Limb (tissue), 2 donors: ENCODE data around the gene NUP98.

Source experiments
- DNase-seq, 2 donors: peaks; one replicate each; pipeline ENCODE4 v3.0.0-alpha.2; 2016; ENCODE audit errors: extremely low spot score in 2 of 2

Gene NUP98

DNA sequence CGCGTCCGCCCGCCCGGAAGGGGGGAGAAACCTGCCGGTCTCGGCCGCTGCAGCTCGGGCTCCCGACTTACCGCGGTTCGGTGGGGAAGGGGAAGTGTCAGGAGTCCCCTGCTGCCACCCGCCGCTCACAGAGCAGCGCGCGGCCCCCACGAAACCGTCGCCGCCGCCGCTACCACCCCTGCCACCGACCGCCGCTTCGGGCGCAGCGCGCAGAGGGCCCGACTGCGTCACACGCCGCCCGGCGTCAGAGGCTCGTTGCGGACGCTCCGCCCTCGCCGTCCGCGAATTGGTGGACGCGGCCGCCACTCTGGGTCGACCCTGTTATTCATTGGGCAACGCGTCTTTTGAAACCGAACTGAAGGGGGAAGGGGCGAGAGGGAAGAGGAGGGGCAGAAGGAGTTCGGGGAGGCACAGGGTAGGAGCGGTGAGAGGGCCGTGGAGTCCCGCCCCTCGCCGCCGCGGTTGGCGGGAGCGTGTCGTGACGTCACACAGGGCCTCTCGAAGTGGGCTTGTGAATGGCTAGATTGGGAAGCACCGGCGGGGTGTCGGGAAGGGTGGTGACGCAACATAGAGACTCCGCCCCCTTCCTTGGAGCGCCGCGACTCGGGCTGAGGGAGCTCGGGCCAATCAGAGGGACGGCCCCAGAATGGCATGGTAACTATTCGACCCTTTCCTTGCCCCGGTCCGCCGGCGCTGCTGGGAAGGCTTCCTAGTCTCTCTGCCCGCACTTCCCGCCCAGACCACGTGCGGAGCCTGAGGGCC is at the start of gene NUP98:
Gene NUP98, minus strand, starts transcription at position 226 of the 762 bp plus-strand sequence. CDS start 15,437 bp downstream, outside the sequence.
- peak; percentile 99 to 100 for DNase-seq

GRCh38 chr11:3845670-3846069 is 48.3 kb upstream of the NUP98 start:
- DNase-seq = no peak

DNA sequence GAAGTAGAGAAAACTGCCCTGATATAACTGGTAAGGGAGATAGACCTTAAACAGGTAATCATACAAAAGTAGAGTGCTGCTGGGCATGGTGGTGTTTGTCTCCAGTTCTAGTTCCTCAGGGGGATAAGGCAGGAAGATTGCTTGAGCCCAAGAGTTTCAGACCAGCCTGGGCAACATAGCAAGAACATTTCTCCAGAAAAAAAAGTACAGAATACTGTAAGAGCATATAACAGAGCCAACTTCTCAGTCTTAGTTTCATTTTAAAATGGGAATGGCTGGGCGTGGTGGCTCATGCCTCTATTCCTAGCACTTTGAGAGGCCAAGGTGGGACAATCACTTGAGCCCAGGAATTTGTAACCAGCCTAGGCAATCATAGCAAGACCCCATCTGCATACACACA is 47.9 kb upstream of the NUP98 start:
- DNase-seq = no peak

DNA sequence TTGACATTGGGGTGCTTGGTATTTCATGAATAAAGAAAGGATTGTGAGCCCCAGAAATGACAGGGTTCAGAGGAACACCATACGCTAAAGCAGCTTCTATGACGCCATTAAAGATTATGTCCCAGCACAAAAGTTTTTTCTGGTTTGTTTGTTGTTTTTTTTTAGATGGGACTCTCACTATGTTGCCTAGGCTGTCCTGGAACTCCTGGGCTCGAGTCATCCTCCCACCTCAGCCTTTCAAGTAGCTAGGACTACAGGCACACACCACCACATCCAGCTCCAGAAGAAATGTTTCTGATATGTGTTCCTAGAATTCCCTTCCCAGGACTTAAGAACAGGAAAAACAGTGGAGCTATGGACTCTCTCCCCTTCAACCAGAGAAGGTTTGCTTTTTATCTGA is 46.0 kb upstream of the NUP98 start:
- DNase-seq = no peak

DNA sequence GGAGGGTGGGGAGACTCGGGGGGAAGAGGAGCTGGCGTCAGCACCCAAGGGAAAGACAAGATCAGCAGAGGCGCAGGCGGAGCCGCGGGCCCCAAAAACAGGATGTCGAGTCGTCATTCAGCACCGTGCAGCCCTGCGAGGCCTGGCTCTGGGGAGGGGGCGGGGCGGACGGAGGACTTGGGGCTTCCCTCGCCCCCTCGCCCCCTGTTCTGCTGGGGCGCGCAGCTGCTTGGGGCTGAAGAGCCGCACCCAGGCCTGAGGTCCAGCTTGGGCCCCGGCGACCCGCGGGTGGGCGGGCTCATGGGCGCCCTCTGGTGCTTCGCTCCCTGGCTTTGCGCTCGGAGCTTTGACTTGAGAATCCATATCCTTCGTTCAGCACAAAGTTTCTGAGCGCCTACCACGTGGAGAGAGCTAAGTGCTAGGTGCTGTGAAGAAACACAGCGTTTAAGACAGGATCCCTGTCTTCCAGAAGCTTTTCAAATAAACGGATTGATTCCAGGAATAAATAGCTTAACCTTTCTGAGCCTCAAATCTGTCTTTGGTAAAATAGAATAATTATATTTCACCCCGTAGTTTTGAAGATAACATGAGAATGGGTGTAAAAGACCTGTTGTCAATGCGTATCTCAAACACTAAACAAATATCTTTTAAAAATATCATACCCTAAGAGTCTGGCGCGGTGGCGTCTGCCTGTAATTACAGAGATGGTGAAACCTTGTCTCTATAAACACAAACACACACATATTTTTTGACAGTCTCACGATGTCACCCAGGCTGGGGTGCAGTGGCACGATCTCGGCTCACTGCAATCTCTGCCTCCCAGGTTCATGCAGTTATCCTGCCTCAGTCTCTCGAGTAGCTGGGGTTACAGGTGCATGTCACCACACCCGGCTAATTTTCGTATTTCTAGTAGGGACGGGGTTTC is 44.3 kb upstream of the NUP98 start:
- DNase-seq = peak; percentile 75 to 89

GRCh38 chr11:3840870-3841425 is 43.6 kb upstream of the NUP98 start, which contains the start of gene RHOG:
Gene RHOG (minus strand): TSS chr11:3840959. CDS start chr11:3828138, 12,821 bp downstream.
- DNase-seq = peak; percentile 69 to 90

DNA sequence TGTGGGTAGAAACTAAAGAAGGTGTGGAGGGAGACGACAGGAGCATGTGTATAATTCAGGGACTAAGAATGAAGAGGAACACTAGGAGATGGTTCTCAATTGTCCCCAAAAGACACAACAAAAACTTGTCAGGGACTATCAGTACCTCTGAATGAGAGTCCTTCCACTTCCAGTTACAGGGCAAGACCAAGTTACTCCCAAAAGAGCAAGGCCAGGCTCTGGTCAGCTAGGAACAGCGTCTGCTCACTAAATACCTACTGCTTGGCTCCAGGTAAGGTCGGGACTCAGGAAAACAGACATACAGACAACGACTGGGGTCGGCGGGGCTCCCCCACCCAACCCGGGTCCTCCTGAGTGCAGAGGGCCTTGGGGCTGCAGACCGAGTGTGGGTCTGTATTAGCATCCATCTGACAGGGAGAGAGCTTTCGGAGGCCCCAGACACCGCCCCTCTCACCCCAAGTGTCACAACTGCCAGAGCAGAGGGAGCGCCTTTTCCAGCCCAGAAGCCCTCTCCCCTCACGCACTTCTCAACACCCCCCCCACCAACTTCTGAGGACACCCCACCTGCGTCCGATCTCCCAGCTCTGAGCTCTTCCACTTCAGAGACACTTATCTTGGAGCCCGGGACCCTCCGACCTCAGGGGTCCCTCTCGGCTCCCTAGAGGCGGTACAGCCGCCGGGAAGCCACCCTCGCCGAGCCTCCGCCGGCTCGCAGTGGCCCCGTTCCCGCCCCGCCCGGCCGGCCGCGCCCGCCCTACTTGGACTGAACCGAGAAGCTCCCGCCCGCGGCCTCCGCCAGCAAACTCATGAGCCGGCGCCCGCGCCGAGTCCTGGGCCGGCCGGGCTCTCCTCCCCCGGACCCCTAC is 42.9 kb upstream of the NUP98 start:
- no peak for DNase-seq

DNA sequence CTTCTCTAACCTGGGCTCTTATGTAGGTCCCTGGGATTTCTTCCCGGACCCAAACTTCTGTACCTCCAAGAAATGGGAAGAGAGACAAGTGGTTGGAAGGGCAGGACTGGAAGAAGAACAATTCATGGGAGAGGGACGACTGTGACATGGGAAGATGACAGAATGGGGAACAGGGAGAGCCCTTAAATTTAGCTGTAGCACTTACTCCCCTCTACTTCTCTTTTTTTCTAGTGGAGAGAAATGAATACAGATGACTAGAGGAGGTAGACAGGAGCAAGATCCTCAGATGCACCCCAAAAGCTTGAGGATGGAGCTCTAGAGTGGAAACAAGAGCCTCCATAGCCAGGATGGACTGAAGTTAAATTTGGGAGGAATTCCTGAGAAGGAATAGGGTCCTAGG is 41.1 kb upstream of the NUP98 start:
- no peak for DNase-seq

DNA sequence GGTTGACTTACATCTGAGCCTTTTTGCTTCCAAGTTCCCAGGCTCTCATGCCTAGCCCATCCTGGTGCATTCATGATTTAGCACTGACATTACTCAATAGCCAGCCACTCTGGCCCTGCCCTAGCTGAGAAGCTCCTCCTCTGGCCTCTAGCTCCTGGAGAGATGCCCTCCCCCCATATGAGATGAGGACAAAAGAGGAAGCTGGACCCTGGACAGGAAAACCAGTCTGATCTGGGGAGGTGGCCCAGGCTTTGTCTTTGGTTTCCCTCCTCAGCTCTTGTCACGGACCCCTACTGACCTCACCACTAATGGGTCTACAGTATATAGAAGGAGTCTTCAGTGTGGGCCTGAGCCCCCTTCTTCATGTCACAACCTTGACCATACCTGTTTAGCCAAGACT is 40.4 kb upstream of the NUP98 start:
- DNase-seq = no peak

GRCh38 chr11:3836903-3837302 is 39.5 kb upstream of the NUP98 start:
- DNase-seq = no peak

DNA sequence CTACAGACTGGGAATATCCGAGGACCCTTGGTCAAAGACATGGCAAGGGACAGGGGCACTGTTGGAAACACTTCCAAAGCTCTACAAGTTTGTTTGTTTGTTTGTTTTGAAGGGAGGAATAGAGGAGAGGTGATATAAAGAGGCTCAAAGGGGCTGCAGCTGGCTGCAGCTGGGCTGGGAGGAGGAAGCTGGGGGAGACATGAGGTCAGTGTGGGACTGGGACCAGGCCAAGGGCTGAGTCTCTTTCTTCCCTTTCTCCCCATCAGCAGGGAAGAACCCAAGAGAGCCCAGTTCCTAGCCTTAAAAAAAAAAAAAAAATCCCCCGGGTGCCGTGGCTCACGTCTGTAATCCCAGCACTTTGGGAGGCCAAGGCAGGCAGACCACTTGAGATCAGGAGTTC is 38.4 kb upstream of the NUP98 start:
- DNase-seq = no peak

- no peak for DNase-seq
Measured at GRCh38 chr11:3834664-3835461, 37.5 kb upstream of the NUP98 start.

DNA sequence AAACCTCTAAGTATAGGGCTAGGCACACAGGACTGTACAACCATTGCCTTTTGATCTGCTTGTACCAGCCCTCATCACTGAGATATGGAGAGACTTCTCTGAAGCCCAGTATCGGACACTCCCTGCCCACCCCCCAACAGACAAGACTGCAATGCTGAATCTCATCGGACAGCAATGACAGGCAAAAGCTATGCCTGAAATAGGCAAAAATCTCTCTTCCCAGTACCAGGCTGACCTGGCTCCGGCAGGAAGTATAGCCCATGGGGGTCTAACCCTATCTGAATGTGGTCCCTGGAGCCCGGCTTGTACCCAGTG is 37.0 kb upstream of the NUP98 start:
- DNase-seq = no peak

DNA sequence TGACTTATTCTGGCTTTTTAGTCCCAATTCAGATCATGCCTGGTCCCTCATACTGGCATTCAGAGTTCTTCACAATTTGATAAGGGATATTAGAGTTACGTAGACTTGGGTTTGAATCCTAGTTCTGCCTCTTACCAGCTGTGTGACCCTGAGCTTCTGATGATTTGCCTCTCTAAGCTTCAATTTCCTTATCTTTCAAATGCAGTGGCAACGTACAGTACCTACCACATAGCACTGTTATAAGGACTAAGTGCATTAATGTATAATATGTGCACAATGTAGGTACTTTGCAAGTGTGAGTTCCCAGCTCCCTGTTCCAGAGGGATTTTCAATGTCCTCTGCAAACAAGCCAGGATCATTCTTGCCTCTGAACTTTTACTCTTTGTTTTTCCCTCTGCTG is 36.1 kb upstream of the NUP98 start:
- DNase-seq = no peak

DNA sequence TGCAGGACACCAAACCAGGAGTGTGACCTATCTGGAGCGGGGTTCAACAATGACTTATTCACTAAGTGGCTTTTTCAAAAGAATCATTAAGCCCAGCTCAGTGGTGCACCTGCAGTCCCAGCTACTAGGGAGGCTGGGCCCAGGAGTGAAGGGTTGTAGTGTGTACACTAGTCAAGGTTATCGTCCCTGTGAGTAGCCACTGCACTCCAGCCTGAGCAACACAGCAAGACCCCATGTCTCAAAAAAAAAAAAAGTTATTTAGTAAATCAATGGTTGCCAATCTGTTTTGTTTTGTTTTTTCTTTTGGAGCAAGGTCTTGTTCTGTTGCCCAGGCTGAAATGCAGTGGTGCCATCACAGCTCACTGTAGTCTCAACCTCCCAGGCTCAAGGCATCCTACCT is 35.5 kb upstream of the NUP98 start:
- DNase-seq = no peak

- DNase-seq = no peak
Measured at GRCh38 chr11:3831378-3832239, 34.3 kb upstream of the NUP98 start.

DNA sequence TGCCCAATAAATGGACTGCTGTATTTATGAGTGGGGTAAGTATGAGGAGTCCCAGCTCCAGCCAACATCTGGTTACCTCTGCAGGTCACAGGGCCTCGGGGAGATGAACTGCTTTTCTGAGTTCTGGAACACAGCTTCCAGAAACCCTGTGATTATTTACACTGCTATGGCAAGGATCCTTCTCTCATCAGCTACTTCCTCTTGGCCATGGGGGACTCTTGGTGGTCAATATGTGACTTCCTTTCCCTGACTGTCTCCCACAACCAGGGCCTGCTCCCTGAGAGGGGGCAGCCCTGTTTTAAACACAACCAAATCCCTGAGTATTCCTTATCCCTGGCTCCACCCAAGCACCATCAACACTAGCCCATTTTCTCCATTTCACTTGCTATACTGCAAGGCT is 33.4 kb upstream of the NUP98 start:
- DNase-seq = no peak

GRCh38 chr11:3830088-3830487 is 32.7 kb upstream of the NUP98 start:
- no peak for DNase-seq

GRCh38 chr11:3827434-3828186 is 30.3 kb upstream of the NUP98 start:
- DNase-seq = no peak
